Keratinocyte (primary cell): ENCODE results near the gene KRTAP10-7.

ENCODE experiments used
- EZH2 ChIP-seq: IDR thresholded peaks from one replicate; pipeline ENCODE4 v1.6.1; 2012; ENCODE audit warnings: inconsistent platforms, mild to moderate bottlenecking, low read length, moderate library complexity
- TF ChIP-seq, protein P1 (sequence below), 3 experiments: IDR thresholded peaks in 1 of 3; conservative IDR thresholded peaks in 1 of 3; optimal IDR thresholded peaks in 1 of 3; 2 replicates in 2 of 3; 3 replicates in 1 of 3; pipeline versions ENCODE3 to v1.5.1; 2011; ENCODE audit warnings: low read length in 3 of 3, mild to moderate bottlenecking in 3 of 3, moderate library complexity in 2 of 3, control low read depth in 1 of 3, inconsistent platforms in 1 of 3; ENCODE audit not compliant: insufficient read depth in 2 of 3; ENCODE audit errors: extremely low read depth in 1 of 3

DNA sequence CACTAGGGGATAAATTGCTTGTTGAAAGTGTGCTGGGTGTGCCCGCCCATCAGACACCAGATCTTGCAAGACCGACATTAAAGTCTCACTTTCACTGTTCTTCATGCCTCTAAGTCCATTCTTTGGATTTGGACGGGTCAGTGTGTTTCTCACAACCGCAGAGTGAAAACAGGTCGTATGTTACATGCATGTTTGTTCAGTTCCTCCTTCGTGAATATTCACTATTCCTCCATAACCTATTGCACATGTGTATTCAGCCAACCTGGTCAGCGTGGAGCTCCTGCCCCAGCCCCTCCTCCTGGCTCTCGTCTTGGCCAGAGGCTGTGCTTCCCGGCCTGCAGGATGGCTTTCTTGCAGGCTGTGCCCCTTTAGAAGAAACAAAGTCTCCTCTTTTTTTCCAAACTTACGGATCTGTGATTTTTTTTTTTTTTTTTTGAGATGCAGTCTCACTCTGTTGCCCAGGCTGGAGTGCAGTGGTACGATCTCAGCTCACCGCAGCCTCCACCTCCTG, 5.9 kb upstream of the KRTAP10-7 start:
- TF ChIP-seq, protein P1, sequence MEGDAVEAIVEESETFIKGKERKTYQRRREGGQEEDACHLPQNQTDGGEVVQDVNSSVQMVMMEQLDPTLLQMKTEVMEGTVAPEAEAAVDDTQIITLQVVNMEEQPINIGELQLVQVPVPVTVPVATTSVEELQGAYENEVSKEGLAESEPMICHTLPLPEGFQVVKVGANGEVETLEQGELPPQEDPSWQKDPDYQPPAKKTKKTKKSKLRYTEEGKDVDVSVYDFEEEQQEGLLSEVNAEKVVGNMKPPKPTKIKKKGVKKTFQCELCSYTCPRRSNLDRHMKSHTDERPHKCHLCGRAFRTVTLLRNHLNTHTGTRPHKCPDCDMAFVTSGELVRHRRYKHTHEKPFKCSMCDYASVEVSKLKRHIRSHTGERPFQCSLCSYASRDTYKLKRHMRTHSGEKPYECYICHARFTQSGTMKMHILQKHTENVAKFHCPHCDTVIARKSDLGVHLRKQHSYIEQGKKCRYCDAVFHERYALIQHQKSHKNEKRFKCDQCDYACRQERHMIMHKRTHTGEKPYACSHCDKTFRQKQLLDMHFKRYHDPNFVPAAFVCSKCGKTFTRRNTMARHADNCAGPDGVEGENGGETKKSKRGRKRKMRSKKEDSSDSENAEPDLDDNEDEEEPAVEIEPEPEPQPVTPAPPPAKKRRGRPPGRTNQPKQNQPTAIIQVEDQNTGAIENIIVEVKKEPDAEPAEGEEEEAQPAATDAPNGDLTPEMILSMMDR (optimal IDR thresholded peaks at IDR 0.05 in 1 of 3, IDR thresholded peaks at IDR 0.05 in 1 of 3, conservative IDR thresholded peaks at IDR 0.05 in 1 of 3; ENCODE audit: extremely low read depth in 1 of 3, insufficient read depth in 2 of 3, low read length in 3 of 3): no peak
- no peak for TF ChIP-seq EZH2
